HG03139 (cell line): ENCODE measurements around the gene ADRA2C.

ENCODE experiments used
- ATAC-seq: cut with Tn5 transposase; IDR thresholded peaks from one replicate; pipeline ENCODE4 v1.9.1; 2021; ENCODE audit not compliant: unreplicated experiment

ADRA2C gene

DNA sequence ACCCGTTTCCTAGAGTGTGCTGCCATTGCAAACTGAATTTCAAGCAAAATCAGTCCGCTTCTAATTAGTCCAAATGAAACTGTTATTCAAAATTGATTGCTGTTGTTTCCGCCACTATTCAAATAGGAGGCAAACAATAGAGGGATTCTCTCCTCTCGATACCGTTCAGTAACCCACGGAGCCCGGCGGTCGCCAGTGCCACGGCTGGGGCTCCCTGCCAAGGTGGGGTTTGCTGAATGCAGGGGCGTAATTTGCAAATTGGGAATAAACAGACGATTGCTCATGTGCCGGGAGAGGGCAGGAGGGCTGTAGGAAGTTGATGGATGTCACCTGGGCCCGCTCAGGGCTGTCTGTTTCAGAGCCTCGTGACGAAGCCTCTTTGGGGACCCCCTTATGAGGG is 8.8 kb downstream of the ADRA2C start:
- no peak for ATAC-seq

DNA sequence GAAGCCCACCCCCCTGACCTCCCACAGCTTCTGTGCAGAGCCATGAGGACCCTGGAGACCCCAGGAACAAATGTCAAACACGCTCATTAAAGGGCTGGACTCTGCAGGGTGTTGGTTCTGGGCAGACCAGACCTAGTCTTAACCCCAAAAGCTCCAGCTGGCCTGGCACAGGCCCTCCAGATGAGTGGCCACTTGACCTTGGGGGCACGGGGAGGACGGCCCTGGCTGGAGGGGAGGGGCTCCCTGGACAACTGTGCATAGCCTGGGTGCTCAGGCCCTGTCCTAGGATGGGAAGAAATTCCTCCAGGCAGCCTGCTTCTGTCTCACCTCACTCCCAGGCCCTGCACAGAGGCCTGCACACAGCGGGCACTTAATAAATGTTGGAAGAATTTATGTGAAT is 9.4 kb downstream of the ADRA2C start:
- ATAC-seq = no peak

DNA sequence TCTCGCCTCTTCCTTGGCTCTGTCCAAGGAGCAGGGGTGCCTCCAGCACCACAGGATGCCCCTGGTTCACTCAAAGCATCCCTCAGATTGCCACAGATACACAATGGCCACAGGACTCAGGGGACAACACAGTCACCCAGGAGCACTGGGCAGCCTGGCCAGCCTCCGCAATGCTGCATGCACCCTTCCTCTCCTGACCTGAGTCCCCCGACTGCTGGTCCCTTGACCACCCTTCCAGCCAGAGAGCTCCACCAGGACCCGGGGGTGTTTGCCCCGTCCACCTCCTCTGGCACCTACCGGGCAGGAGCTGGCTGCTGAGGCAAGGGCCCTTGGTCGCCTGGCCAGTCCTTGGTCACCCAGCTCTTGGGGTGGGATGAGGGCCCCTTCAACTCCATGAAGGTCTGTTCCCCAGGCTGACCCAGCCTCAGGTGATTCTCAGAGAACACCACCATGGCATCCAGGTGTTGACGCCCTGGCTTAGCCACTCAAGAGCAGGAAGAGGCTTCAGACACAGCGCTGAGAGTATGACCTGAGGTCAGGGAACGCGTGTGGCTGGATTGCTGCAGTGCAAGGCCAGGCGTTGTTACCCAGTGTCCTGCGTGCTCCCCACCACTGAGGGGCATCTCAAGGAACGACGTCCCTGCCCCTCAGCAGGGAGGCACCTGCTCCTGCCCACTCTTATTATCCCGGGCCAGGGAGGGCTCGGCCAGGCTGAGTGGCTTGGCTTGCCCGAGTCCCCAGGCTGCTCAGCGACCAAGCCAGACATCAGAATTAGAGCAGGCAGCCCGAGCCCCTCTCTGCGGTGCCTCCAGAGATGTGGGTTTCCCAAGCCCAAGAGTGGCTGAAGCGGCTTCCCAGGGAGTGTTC is 10.2 kb downstream of the ADRA2C start:
- no peak for ATAC-seq

GRCh38 chr4:3777033-3777390 is 10.8 kb downstream of the ADRA2C start:
- no peak for ATAC-seq

GRCh38 chr4:3777669-3778068 is 11.5 kb downstream of the ADRA2C start:
- no peak for ATAC-seq

DNA sequence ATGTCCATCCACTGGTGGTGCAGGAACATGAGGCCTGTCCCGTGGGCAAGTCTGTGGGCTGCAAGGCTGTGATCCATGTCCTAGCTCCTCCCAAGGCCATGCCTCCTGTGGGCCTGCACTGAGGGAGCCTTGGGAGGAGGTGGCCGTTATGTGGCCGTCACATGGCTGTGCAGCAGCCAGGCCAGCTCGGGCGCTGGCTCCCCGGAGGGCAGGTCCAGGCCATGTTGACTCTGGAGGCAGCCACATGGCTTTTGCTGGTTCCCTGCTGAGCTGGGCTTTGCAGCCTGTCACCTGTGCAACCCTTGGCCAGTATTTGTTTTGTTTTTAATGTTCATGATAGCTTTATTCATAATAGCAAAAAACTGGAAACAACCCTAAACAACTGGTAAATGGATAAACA is 13.3 kb downstream of the ADRA2C start:
- no peak for ATAC-seq

DNA sequence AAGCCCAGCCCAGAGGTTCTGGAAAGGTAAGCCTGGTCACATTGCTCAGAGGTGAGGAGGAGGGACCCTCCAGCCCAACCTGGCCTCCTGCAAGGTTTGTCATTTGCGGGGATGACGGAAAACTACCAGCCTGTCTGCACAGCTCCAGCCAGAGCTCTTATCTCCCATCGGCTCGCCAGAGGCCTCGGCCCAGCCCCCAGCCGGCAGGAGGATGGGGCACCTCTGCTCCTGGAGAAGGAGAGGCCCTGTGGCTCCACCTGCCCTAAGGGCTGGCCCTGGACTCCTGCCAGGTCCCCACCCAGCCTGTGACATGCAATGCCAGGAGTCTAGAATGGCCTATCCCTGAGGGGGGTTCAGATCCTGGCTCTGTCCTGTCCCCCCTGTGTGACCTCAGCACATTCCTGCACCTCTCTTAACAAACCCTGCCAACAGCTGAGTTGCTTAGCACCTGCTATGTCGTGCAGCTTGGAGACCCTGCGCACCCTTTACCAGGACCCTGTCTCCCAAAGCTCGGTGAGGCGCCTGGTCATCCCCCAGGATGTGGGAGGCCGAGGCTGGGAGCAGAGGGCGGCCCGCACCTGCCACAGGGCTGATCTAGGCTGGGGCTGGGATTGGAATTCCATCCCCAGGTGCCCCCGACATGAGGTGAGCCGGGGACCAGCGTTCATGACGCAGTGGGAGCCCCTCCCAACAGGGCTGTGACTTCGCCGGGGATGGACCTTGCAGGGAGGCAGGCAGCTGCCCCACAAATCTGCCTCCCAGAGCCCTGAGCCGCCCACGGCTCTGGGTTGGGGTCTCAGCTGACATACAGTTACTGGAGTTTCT is 14.4 kb downstream of the ADRA2C start:
- ATAC-seq = no peak

DNA sequence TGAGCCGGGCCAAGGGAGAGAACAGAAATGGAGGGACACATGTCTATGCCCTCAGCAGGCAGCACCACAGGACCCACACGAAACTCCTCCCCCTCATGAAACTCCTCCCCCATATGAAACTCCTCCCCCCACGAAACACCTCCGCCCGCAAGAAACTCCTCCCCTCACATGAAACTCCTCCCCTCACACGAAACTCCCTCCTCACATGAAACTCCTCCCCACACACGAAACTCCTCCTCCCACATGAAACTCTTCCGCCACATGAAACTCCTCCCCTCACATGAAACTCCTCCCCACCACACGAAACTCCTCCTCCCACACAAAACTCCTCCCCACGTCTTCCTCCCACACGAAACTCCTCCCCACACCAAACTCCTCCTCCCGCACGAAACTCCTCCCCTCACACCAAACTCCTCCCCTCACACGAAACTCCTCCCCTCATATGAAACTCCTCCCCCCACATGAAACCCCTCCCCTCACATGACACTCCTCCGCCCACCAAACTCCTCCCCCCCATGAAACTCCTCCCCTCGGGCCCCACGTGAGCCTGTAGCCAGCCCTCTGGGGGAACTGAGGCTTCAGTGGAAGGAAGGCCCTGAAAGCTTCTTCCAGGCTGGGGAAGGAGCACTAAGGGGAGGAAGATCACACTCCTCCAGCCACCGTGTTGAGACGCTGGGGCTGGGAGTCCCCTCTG is 15.2 kb downstream of the ADRA2C start:
- ATAC-seq = no peak

DNA sequence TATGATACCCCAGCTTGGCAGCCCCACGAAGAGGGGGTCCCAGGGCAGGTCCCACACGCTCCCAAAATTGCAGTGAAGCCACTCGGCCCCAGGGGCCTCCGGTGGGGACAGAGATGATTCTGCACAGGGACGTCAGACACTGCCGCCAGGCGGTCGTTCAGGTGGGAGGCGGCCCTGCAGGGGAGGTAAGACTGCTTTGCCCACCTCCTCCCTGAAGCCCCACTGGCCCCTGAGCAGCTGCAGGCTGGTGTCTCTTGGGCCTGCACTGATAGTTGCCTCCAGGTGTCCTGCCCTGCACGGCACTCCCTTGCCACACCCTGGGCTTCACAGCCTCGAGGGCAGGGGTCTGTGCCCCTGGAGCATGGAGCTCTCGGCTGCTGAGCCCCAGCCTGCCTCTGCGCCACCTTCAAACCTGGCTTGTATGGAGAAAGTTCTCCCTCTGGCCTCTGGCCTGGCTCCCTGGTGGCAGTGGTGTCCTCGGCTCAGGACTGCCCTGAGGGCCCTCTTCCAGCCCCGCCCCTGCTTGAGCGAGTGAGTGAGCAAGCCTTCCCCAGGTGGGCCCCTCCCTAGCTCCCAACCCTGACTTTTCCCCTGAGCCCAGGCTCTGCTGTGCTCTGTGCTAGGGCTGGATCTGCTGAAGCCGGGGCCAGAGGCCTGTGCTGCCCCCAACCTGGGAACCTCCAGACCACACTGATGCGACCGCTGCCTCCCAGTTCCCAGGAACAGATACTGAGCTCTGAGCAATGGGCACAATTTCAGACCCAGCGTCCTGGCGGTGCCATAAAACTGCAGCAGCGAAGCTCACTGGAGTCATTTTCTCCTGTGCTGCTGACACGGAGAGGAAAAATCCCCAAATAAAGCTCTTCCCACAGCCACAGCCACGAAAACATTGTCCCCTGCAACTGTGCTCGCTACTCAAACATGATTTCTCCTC is 16.1 kb downstream of the ADRA2C start:
- no peak for ATAC-seq

DNA sequence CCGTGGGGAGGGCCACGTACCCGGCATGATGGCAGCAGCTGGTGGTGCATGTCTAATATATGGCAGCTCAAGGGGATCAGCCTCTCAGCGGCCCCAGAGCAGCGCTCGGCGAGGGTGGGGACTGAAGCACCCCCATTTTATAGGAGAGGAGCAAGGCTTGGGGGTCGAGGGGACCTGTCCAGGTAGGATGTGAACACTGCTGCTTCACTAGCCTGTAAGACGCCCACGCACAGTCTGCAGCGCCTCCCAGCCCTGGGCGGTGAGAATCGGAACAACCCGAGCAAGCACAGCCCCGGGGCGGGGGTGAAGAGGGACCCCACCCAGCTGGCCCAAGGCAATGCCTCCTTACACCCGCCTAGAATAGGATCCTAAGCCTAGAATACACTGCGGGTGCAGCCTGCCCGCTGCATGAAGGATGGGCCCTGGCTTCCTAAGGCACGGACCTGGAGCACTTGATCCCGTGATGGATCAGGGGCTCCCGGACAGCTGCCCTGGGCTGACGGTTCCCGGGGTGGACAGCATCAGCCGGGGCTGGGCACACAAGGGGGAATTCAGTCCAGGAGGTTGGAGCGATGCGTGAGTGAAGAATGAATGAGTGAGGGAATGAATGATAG is 17.6 kb downstream of the ADRA2C start:
- ATAC-seq = no peak

DNA sequence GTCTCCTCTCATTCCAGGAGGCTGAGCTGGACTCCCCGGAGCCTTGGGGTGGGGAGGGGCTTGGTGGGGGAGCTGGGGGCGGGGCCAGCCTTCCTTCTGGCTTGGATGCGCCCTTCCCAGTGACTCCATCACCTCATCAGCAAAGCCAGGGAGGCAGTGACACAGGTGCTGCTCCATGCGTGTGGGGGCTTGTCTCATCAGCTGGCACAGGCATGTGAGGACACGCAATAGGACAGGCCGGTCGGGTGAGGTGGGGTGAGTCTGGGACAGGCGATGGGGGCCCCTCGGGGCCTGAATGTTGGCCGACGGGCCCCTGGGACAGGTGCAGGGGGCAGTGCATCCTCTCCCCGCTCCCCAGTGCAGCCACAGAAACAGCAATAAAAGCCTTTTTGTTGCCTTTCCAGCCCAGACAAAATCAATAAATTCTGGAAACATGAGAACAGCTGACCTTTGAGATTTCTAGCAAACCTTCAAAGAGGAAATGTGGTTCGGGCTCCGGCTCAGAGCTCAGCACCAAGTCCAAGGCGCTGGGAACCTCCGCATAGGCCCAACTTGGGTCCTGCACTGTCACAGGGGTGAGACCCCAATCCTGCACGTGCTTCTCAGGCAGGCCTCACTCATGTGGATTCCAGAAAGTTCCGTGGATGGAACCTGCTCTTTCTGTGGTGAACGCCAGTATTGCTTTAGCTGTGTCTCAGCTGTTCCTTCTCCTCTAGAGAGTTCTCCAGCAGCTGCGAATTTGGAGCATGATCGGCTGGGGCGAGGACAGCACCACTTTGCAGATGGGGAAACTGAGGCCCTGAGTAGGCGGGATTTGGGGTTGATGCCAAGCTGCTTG is 18.5 kb downstream of the ADRA2C start:
- ATAC-seq = no peak

- no peak for ATAC-seq
These were observed 19.0 kb downstream of the ADRA2C start for GRCh38 chr4:3785292-3785565.

DNA sequence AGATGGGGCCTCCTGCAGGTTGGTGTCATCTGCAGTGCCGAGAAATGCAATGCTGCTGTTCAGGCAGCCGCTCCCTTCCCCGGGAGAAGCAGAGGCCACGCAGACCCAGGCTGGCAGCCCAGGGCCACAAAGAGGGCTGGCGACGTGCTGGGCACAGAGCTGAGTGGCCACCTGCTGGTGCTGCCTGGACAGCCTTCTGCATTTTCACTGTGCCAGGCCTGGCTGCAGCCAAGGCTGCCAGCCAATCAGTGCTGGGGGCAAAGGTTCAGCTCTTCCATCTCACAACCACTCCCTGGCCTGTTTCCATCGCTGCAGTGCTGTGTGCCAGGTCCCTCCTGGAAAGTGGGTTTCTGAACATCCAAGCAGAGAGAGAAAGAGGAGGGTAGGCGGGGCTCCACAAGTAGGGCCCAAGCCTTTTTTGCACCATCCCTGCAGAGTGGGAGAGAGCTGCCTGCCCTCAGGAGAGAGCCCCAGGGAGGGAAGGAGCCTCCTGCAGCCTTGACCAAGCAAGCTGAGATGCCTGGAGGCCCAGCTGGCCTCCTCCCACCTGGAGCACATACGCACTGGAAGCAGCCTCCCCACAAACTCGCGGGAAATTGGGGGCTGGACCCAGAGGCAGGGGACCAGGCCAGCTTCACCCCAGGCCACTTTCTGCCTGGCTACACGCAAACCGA is 20.1 kb downstream of the ADRA2C start:
- ATAC-seq = no peak

GRCh38 chr4:3787489-3788365 is 21.5 kb downstream of the ADRA2C start:
- no peak for ATAC-seq

GRCh38 chr4:3788366-3788660 is 22.1 kb downstream of the ADRA2C start:
- ATAC-seq = no peak

DNA sequence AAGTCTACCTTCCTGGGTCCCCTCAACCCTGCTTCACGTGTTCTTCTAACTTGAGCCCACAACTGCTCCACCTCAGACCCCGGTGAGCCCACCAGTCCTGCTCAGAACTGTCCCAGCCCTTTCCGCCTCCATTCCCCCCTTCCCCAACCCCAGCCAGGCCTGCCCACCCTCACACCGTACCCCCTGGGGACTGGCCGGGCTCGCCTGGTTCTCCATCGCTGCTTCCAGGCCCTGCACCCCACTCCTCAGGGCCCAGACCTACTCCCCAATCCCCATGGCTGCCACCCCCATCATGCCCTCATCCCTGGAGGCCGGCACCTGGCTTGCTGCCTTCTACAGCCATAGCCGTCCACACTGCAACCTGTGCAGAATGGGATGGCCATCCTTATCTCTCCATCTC is 23.4 kb downstream of the ADRA2C start:
- no peak for ATAC-seq

DNA sequence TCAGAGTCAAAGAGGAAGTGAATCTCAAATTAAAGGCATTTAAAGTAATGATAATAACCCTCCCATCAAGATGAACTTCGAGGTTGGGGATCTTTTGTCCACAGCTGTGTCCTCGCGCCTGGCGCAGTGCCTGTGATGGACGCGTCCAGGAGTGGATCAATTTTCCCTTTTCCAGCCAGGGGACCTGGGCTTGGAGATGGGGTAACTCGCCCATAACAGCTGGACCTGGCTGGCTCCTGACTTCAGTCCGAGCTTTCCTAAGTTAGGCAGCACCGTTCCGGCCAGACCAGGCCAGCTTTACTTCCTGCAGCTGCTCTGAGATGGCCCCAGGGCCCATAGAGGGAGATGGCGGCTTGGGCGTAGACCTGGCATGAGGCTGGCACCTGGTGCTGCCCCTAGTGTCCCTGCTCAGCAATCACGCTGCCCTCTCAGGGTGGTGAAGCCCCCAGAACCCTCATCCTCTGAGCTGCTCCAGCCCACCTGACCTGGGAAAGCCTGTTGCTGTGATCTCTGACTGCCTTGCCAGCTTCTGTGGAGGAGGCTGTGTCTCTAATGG is 23.9 kb downstream of the ADRA2C start:
- no peak for ATAC-seq

- no peak for ATAC-seq
These were observed 25.1 kb downstream of the ADRA2C start for GRCh38 chr4:3791256-3791655.
